A673 (cell line): Measurements from ENCODE around the gene USP36. TPM values are rescaled to one million over a fixed set of nuclear protein-coding genes. Genes with fewer than 3 reads are reported as not detected.
"Not testable (repeated sequence)": the region's sequence is repeated elsewhere in the genome, so short reads cannot be mapped to it uniquely, and the experiment has no call there.

Source experiments
- BruUV-seq: library from RNA; stranded (reverse); fragments of 400-500 nt; replicated peaks from 2 replicates; lab custom pipeline; 2021; lab: Mats Ljungman, UMichigan
- CTCF ChIA-PET: fragments of 300-600 bp; sonication (Branson Sonifier 250); formaldehyde crosslinking; loops from one replicate; lab custom pipeline; 2022; ENCODE audit warnings: antibody characterized with exemption; lab: Charles Lee
- POLR2A ChIA-PET: fragments of 300-600 bp; sonication (Branson Sonifier 250); formaldehyde crosslinking; loops from one replicate; lab custom pipeline; 2022; ENCODE audit warnings: antibody characterized with exemption; ENCODE audit not compliant: low non-redundant PET; lab: Charles Lee
- DNase-seq: peaks from one replicate; pipeline ENCODE4 v3.0.0-alpha.2; 2015; ENCODE audit warnings: low spot score
- H3K27ac ChIP-seq: fragments of 200-600 bp; sonication (generic); 2 replicates; pipeline ENCODE4 v1.5.1; 2016; ENCODE audit warnings: mixed run types, low read depth, mild to moderate bottlenecking, mixed read lengths, antibody characterized with exemption, low read length; ENCODE audit not compliant: poor library complexity, severe bottlenecking
- H3K27me3 ChIP-seq: fragments of 200-600 bp; sonication (generic); replicated peaks from 2 replicates; pipeline ENCODE4 v1.6.1; 2017; ENCODE audit warnings: mixed run types, low read depth, mild to moderate bottlenecking, mixed read lengths, antibody characterized with exemption, low read length; ENCODE audit not compliant: insufficient read depth, poor library complexity
- H3K36me3 ChIP-seq: fragments of 200-600 bp; sonication (generic); 2 replicates; pipeline ENCODE4 v1.6.1; 2016; ENCODE audit warnings: mixed run types, mild to moderate bottlenecking, mixed read lengths, antibody characterized with exemption, low read length; ENCODE audit not compliant: insufficient read depth, poor library complexity, severe bottlenecking
- H3K4me1 ChIP-seq: fragments of 200-600 bp; sonication (generic); 2 replicates; pipeline ENCODE4 v1.6.1; 2017; ENCODE audit warnings: mixed run types, mild to moderate bottlenecking, mixed read lengths, antibody characterized with exemption, low read length; ENCODE audit not compliant: insufficient read depth, poor library complexity, severe bottlenecking
- H3K4me3 ChIP-seq: fragments of 200-600 bp; sonication (generic); 2 replicates; pipeline ENCODE4 v1.5.1; 2016; ENCODE audit warnings: low read depth, mixed run types, mild to moderate bottlenecking, mixed read lengths, low read length; ENCODE audit not compliant: poor library complexity, severe bottlenecking
- H3K9me3 ChIP-seq: fragments of 200-600 bp; sonication (generic); 2 replicates; pipeline ENCODE4 v1.6.1; 2016; ENCODE audit warnings: mixed run types, low read depth, mild to moderate bottlenecking, mixed read lengths, antibody characterized with exemption, low read length; ENCODE audit not compliant: poor library complexity, severe bottlenecking
- CTCF ChIP-seq: fragments of 300-800, 200-600 bp; sonication (generic); conservative IDR thresholded peaks from 2 replicates; pipeline ENCODE4 v1.5.1; 2017; ENCODE audit warnings: low read depth, mild to moderate bottlenecking, antibody characterized with exemption, low read length, moderate library complexity, mixed read lengths
- EZH2 ChIP-seq: fragments of 200-600 bp; sonication (generic); IDR thresholded peaks from 2 replicates; pipeline ENCODE4 v1.6.1; 2017; ENCODE audit warnings: borderline replicate concordance, low read depth, mild to moderate bottlenecking, mixed read lengths, antibody characterized with exemption, low read length; ENCODE audit not compliant: poor library complexity, severe bottlenecking
- intact Hi-C: fragments of 100-400 bp; cut with micrococcal nuclease; formaldehyde crosslinking; loops from one replicate; pipeline ENCODE4 v1.10.0; 2022; ENCODE audit not compliant: unreplicated experiment
- total RNA-seq: library from RNA; stranded (reverse); gene quantifications from 2 replicates; pipeline ENCODE4 v1.2.3, GENCODE V29; 2021

The USP36 gene
- total RNA-seq, 1 experiment from 2014 or later, result 74.9 TPM

GRCh38 chr17:78759203-78759968 is 81.2 kb downstream of the USP36 start:
- no peak for DNase-seq
- ChIA-PET POLR2A (no interaction called here), CTCF (no interaction called here)
- Histone ChIP-seq H3K9me3 (no peaks in the 10 kb centered on the region), H3K36me3 (no peaks in the 10 kb centered on the region), H3K27me3 (no peaks in the 10 kb centered on the region), H3K4me3 (no peak overlapping the region), H3K4me1 (peaks cover 18% of the 10 kb centered on the region), H3K27ac (no peak overlapping the region)
- TF ChIP-seq EZH2 (no peak), CTCF (no peak)
- no TSS peak for BruUV-seq
- intact Hi-C loops, result no loop called here

GRCh38 chr17:78753316-78754250 is 87.0 kb downstream of the USP36 start:
- POLR2A ChIA-PET, result no interaction called here
- TF ChIP-seq CTCF, result no peak
- TF ChIP-seq EZH2, result no peak

GRCh38 chr17:78751447-78752161 is 89.0 kb downstream of the USP36 start:
- intact Hi-C loops, result no loop called here

More at GRCh38 chr17:78753316-78754250, 87.0 kb downstream of the USP36 start:
- no peaks in the 10 kb centered on the region for H3K36me3 ChIP-seq
- no peaks in the 10 kb centered on the region for H3K27me3 ChIP-seq
- CTCF ChIA-PET, result no interaction called here
- intact Hi-C loops, result no loop called here
- H3K27ac ChIP-seq, result no peak overlapping the region
- DNase-seq, result no peak
- H3K4me3 ChIP-seq, result no peak overlapping the region
- H3K9me3 ChIP-seq, result no peaks in the 10 kb centered on the region
- H3K4me1 ChIP-seq, result peaks cover 2% of the 10 kb centered on the region
- BruUV-seq, result no TSS peak

GRCh38 chr17:78751000-78751399 is 89.6 kb downstream of the USP36 start:
- intact Hi-C loops, H3K4me3 ChIP-seq, CTCF ChIA-PET, POLR2A ChIA-PET, H3K36me3 ChIP-seq, DNase-seq, H3K4me1 ChIP-seq, H3K9me3 ChIP-seq, H3K27ac ChIP-seq, BruUV-seq, H3K27me3 ChIP-seq: not testable (repeated sequence)

More at GRCh38 chr17:78751447-78752161, 89.0 kb downstream of the USP36 start:
- BruUV-seq, result no TSS peak
- Histone ChIP-seq H3K4me1 (peaks cover 4% of the 10 kb centered on the region), H3K27ac (no peak overlapping the region), H3K4me3 (no peak overlapping the region), H3K36me3 (no peaks in the 10 kb centered on the region), H3K9me3 (no peaks in the 10 kb centered on the region), H3K27me3 (no peaks in the 10 kb centered on the region)
- CTCF ChIA-PET, result no interaction called here
- DNase-seq, result no peak
- TF ChIP-seq CTCF (no peak), EZH2 (no peak)
- POLR2A ChIA-PET, result no interaction called here
